Measurements from ENCODE around the gene INTS4.

GRCh38 chr11:78038697-78039313, 44.3 kb upstream of the INTS4 start:
- TF ChIP-seq RB1 (IDR thresholded peaks at IDR 0.05; ENCODE audit: borderline replicate concordance) (no peak), CTCF (IDR thresholded peaks at IDR 0.05 in 2 of 3, conservative IDR thresholded peaks at IDR 0.05 in 1 of 3; ENCODE audit: control insufficient read depth in 2 of 3, extremely low read depth in 1 of 3, insufficient read depth in 1 of 3, low read depth in 3 of 3, low read length in 3 of 3) (no peak), RCOR1 (conservative IDR thresholded peaks at IDR 0.05; ENCODE audit: low read depth, low read length) (no peak), ASH2L (IDR thresholded peaks at IDR 0.05; ENCODE audit: borderline replicate concordance, low read depth) (no peak), PBX3 (IDR thresholded peaks at IDR 0.05; ENCODE audit: insufficient replicate concordance, low read depth, low read length) (no peak), ATF7 (IDR thresholded peaks at IDR 0.05; ENCODE audit: low read depth) (no peak), ZNF384 (IDR thresholded peaks at IDR 0.05; ENCODE audit: borderline replicate concordance, low read depth, low read length) (no peak), NBN (IDR thresholded peaks at IDR 0.05) (no peak)

Data from GM12878 (cell line).